LNCAP (cell line): ENCODE data around the gene PRPSAP2.

Source experiments
- CTCF ChIP-seq: fragments of 450-650 bp; IDR thresholded peaks from 2 replicates; pipeline ENCODE4 v1.5.1; 2017; ENCODE audit warnings: mild to moderate bottlenecking

Gene PRPSAP2

GRCh38 chr17:18978050-18978449 is 120.1 kb downstream of the PRPSAP2 start:
- no peak for TF ChIP-seq CTCF

DNA sequence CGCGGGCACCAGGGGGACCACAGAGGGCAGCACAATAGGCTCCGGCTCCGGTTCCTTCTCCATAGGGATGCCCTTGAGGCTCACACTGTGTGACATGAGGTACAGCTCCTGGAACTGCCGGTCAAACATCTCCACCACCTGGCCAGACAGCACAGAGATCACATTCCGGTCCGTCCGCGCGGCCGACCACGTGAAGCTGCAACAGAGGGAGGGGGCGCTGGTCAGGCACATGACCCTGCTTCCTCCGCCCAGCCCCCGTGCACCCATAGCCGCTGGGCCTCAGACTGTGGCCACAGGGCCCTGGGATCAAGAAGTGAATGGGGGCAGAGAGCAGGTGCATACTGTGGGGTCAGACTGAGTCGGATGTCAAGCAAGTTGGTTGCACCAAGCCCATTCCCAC is 120.7 kb downstream of the PRPSAP2 start:
- TF ChIP-seq CTCF, result no peak
